ENCODE results near the gene ZNF783.

Gene ZNF783

DNA sequence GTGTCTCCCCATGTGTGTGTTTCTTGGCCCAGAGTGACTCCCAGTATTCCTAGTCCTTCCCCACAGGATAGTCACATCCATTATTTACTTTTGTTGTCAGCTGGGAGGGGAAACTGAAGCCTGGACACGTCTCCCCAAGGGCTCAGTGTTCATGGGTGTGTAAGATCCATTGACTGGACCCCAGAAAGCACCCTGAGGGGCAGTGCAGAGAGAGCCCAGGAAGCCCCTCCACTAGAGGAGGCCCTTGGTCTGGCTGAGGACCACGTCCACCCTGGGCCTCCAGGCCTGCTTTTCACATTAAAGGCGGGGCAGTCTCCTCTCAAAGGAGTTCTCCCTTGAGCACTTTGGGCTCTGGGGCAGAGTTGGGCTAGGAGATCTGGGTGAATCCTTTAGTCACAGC is 21.3 kb downstream of the ZNF783 start:
- no peak for DNase-seq

DNA sequence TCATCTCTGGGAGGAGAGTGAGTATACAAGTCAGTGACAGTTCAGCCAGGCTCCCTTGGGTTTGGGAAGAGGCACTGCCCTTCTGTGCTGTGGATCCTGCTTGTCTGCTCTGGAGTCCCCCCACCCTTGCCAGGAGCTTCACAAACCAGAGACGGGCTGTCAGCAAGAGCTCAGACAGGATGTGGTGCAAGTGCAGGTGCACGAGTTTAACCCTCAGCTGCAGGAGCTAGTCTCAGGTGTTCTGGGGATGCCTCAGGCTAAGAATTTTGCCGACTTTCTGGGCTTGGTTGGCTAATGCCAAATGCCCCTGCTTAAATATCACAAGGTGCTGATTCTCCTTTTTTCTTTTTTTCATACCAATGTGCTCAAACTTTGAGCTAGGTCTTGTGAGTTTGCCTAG is 22.3 kb downstream of the ZNF783 start:
- DNase-seq, result no peak

GRCh38 chr7:149284850-149285585 is 23.0 kb downstream of the ZNF783 start:
- DNase-seq, result peak; percentile 90

- DNase-seq, result no peak
Observed at GRCh38 chr7:149285603-149286002, 23.6 kb downstream of the ZNF783 start.

DNA sequence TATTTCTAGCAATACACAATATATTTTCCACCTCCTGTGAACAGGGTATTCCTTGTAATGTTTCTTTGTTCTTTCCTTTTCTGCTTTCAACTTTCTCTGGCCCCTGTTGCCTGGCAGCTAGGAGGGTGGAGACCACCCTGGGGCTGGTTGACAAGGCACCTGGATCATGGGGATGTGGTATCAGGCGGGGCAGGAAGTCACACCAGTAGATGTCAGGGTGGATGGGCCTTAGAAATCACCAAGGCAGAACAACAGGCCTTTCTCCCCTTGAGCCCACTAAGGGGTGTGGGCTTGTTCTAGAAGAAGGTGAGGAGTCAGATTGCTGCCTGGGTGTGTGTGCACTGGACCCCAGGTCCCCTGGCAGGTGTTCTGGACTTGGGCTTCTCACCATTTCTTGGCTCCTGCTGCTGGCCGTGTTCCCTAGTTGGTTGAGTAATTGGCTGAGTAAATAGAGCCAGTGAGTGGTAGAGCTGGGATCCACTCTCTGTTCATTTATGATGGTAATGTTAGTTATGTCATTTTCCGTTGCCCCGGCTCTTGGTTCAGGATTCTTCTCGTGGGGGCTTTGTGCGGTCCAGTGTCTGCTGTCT is 24.9 kb downstream of the ZNF783 start:
- DNase-seq, result no peak

- DNase-seq, result no peak
Observed at GRCh38 chr7:149287622-149288021, 25.6 kb downstream of the ZNF783 start.

DNA sequence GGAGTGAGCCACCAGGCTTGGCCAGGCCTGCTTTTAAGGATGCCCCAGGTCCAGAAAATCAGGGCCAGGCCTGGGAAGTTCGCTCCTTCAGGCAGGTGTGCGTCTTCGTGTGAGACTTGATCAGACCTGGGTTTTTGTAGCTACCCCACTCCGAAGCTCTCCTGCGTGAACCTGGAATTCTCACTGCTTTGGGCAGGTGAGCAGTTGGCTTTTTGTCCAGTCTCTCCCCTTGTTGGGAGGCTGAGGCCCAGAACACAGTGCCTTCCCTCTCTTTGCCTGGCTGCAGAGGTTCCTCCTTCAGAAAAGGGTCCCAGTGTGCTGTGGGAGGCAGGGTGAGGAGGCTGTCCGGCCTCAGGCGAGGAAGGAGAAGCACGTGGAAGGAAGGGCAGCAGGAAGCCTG is 27.3 kb downstream of the ZNF783 start:
- DNase-seq, result no peak

GRCh38 chr7:149289856-149290255 is 27.9 kb downstream of the ZNF783 start:
- no peak for DNase-seq

DNA sequence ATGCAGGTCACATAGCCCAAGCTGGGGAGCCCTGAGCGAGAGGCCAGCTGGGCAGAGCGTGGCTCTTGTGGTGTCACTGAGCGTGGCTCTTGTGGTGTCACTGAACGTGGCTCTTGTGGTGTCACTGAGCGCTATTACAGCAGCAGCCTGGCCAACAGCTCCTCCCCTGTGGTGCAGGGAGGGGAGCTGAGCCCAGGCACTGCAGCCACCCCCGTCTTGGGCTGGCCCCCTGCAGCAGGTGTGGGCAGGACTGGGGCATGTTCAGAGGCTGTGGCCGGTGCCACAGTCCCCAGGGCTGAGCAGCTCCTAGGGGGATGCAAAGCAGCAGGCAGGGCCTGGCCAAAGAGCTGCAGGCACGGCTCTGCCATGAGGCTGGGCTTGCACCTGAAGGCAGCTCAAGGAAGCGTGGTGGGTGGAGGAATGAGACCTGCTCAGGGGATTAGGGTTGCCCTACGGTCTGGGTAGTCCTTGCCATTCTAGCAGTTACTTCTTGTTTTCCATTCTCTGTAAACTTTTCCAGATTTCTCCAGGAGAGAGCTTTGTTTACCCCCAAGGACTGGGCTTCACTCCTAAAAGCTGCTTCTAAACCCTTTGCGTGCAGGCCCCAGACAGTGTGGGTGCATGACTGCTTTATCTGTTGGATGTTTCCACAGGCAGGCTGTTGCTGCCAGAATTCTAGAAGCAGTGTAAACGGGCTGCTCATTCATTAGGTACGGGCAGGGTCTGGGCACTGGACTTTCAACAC is 29.2 kb downstream of the ZNF783 start:
- DNase-seq, result no peak

- DNase-seq, result no peak
Observed at GRCh38 chr7:149291781-149292461, 29.9 kb downstream of the ZNF783 start.

GRCh38 chr7:149292462-149292823 is 30.4 kb downstream of the ZNF783 start:
- DNase-seq, result no peak

DNA sequence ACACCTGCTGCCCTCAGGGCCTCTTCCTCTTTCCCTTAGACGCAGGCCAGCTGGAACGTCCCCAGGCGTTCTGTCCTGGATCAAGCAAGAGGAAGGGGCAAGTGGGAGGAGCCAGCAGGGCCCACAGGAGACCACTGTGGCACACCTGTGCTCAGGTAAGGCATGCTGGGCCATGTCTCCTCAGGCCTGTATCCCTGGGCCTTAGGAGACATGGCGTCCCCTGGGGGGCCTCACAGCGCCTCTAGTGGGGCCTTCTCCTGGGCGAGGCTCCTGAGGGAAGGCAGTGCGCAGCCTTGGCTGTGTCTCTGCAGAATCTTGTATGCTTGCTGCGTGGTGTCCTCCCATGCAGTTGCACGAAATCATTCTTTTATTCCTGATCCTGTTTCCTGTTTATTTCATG is 31.3 kb downstream of the ZNF783 start:
- no peak for DNase-seq

- no peak for DNase-seq
Observed at GRCh38 chr7:149293946-149294633, 32.1 kb downstream of the ZNF783 start.

DNA sequence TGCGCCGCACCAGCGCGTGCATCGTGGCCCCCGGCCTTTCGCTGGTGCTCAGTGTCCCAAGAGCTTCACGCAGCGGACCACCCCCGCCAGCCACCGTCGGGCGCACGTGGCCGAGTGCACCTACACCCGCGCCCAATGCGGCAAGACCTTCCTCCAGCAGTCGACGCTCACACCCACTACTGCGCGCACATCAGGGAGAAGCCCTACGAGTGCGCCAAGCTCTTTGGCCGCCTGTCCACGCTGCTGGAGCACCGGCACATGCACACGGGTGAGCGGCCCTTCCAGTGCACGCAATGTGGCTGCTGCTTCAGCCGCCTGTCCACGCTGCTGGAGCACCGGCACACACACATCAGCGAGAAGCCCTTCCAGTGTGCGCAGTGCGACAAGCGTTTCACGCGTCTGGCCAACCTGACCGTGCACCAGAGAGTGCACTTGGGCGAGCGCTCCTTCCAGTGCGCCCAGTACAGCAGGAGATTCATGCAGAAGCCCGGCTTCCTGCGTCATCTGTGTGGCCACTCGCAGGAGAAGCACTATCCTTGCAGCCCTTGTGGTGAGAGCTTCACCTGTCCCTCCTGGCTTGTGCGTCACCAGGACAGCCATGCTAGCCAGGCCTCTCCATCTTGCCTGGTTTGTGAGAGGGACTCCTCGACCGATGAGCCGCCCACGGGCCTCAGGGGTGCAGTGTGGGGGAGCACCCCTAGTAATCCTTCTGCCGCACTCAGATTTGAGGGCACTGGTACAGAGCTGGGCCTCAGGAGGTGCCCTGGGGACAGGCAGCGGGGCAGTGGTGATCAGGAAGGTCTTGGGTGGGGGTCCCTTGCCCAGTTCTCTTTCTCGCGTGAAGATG is 32.9 kb downstream of the ZNF783 start:
- DNase-seq, result no peak

GRCh38 chr7:149295481-149295850 is 33.5 kb downstream of the ZNF783 start:
- DNase-seq, result no peak

- DNase-seq, result no peak
Observed at GRCh38 chr7:149296368-149296767, 34.4 kb downstream of the ZNF783 start.

DNA sequence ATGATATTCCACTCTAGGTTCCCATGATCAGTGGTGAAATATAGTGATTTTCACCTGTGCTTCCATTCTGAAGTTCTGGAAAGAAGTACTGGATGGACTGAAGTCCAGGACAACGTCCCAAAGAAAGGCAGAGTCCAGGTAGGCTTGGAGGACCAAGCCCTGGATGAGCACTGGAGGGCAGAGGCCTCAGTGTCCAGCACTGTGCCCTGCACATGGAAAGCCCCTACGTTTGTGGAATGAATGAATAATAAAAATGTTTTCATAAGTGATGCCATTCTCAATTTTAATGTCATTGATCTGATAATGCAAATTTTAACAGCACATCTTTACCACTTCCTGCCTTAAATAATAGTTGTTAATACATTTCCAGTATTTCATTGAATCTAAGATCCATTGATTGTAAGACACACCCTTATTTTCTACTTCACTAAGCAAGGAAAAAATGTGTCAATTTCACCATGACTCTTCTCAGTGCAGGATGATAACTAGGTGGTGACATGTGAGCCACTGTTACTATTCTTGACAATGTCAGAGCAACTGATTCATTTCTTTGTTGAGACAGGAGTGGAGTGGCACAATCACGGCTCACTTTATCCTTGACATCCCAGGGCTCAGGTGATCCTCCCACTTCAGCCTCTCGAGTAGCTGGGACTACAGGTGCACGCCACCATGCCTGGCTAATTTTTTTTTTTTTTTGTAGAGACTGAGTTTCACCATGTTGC is 35.2 kb downstream of the ZNF783 start:
- DNase-seq, result no peak

DNA sequence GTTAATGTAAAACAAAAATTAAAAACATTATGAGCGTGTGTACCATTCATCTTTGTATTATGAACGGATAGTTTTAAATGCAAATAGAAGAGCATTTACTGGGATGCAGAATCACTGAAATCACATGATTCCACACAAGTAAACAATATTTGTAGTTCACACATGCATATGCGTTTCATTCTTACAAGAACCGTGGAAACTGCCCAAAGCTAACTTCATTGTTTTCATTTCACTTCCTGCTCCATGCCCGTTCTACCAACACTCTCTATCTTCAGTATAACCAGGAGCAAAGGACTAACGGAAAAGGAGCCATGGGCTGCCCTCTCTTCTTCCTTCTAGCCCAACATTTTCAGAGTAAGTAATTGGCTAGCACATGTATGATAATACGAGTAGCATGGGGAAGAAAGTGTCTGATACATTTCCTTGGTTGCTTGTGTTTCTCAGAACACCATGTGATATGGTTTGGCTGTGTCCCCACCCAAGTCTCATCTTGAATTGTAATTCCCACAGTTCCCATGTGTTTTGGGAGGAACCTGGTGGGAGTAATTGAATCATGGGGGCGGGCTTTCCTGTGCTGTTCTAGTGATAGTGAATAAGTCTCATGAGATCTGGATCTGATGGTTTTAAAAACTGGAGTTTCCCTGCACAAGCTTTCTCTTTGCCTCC is 38.8 kb downstream of the ZNF783 start:
- DNase-seq, result no peak

- no peak for DNase-seq
Observed at GRCh38 chr7:149302222-149302621, 40.2 kb downstream of the ZNF783 start.

GRCh38 chr7:149302865-149303264 is 40.9 kb downstream of the ZNF783 start:
- no peak for DNase-seq

- no peak for DNase-seq
Observed at GRCh38 chr7:149304006-149304405, 42.0 kb downstream of the ZNF783 start.

All from NCI-H748 treated with DMSO at 0.1 percent for 48 hours (cell line).